ENCODE data around the gene BAZ1A.

DNA sequence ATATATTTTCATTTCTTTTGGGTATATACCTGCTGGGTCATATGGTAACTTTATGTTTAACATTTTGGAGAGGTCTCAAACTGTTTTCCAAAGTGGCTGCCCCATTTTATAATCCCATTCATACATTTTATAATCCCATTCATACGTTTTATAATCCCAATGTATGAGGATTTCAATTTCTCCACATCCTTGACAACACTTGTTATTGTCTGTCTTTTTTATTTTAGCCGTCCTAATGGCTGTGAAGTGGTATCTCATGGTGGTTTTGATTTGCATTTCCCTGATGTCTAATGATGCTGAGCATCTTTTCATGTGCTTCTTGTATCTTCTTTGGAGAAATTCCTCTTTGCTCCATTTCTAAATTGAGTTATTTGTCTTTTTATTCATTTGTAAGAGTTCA, 154.0 kb downstream of the BAZ1A start:
- TF ChIP-seq, protein P1, sequence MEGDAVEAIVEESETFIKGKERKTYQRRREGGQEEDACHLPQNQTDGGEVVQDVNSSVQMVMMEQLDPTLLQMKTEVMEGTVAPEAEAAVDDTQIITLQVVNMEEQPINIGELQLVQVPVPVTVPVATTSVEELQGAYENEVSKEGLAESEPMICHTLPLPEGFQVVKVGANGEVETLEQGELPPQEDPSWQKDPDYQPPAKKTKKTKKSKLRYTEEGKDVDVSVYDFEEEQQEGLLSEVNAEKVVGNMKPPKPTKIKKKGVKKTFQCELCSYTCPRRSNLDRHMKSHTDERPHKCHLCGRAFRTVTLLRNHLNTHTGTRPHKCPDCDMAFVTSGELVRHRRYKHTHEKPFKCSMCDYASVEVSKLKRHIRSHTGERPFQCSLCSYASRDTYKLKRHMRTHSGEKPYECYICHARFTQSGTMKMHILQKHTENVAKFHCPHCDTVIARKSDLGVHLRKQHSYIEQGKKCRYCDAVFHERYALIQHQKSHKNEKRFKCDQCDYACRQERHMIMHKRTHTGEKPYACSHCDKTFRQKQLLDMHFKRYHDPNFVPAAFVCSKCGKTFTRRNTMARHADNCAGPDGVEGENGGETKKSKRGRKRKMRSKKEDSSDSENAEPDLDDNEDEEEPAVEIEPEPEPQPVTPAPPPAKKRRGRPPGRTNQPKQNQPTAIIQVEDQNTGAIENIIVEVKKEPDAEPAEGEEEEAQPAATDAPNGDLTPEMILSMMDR (IDR thresholded peaks at IDR 0.05 in 4 of 5, conservative IDR thresholded peaks at IDR 0.05 in 1 of 5), result no peak
- no peak for TF ChIP-seq POLR2A (IDR thresholded peaks at IDR 0.05)
